BLaER1 treated with 17β-estradiol and CSF1 and Interleukin-3, amounts not matched to agents 10 nM and 100 nM (cell line): Measurements from ENCODE around the gene SPIRE2.
A peak's percentile ranks its signal among the peaks of the same experiment; 100 is the strongest.
"Not testable (repeated sequence)": the region's sequence is repeated elsewhere in the genome, so short reads cannot be mapped to it uniquely, and the experiment has no call there.

Experiments
- H3K27ac ChIP-seq, 11 experiments: shearing (Covaris generic); formaldehyde crosslinking; 2 replicates each; pipeline ENCODE4 v1.8.1; 2022
- H3K27me3 ChIP-seq, 11 experiments: shearing (Covaris generic); formaldehyde crosslinking; 2 replicates each; pipeline ENCODE4 v1.8.1; 2022
- H3K36me3 ChIP-seq, 11 experiments: shearing (Covaris generic); formaldehyde crosslinking; 2 replicates each; pipeline ENCODE4 v1.8.1; 2022
- H3K4me1 ChIP-seq, 10 experiments: shearing (Covaris generic); formaldehyde crosslinking; 2 replicates each; pipeline ENCODE4 v1.8.1; 2022
- H3K4me2 ChIP-seq, 11 experiments: shearing (Covaris generic); formaldehyde crosslinking; 2 replicates each; pipeline ENCODE4 v1.8.1; 2022
- H3K4me3 ChIP-seq, 10 experiments: shearing (Covaris generic); formaldehyde crosslinking; 2 replicates each; pipeline ENCODE4 v1.8.1; 2022
- H3K9ac ChIP-seq, 11 experiments: shearing (Covaris generic); formaldehyde crosslinking; 2 replicates each; pipeline ENCODE4 v1.8.1; 2022
- H3K9me3 ChIP-seq, 11 experiments: shearing (Covaris generic); formaldehyde crosslinking; replicated peaks in 1 of 11; 2 replicates each; pipeline ENCODE4 v1.8.1; 2022
- H4K20me1 ChIP-seq, 11 experiments: shearing (Covaris generic); formaldehyde crosslinking; 2 replicates each; pipeline ENCODE4 v1.8.1; 2022
- Cebpa-rat ChIP-seq, 11 experiments: shearing (Covaris generic); IDR thresholded peaks; 2 replicates each; pipeline ENCODE4 v1.8.1; 2022

Gene SPIRE2

GRCh38 chr16:89805136-89805905 is 23.0 kb upstream of the SPIRE2 start:
- Histone ChIP-seq H3K27ac (no peak overlapping the region), H3K27me3 (no peaks in the 10 kb centered on the region), H3K4me2 (no peak overlapping the region), H3K4me1 (peaks cover 0 to 3% (median 0%) of the 10 kb centered on the region in 10 experiments; a peak in 3 of 20 replicates), H3K9ac (no peak overlapping the region), H3K4me3 (no peak overlapping the region), H4K20me1 (peaks cover 0 to 28% (median 0%) of the 10 kb centered on the region in 11 experiments; a peak in 8 of 22 replicates), H3K36me3 (peaks cover 0 to 100% (median 96%) of the 10 kb centered on the region in 11 experiments; a peak in 21 of 22 replicates), H3K9me3 (no peaks in the 10 kb centered on the region)
- TF ChIP-seq Cebpa-rat (IDR thresholded peaks at IDR 0.05), result no peak

- not testable (repeated sequence) for H3K9ac ChIP-seq, H3K4me1 ChIP-seq, H3K27ac ChIP-seq, H3K4me2 ChIP-seq, H3K9me3 ChIP-seq, H3K4me3 ChIP-seq, H3K27me3 ChIP-seq
- Histone ChIP-seq H4K20me1 (peaks cover 0 to 38% (median 11%) of the 10 kb centered on the region in 11 experiments; a peak in 10 of 22 replicates), H3K36me3 (peaks cover 0 to 100% (median 96%) of the 10 kb centered on the region in 11 experiments; a peak in 21 of 22 replicates)
- peak in 7 of 11 experiments; percentile 9 to 78 (median 32); a peak in 6 of 22 replicates for TF ChIP-seq Cebpa-rat (IDR thresholded peaks at IDR 0.05)
Observed at GRCh38 chr16:89806589-89807193, 21.6 kb upstream of the SPIRE2 start.

- no peak overlapping the region for H3K4me2 ChIP-seq
- H3K9ac ChIP-seq, result 0 out of 22 replicates have a peak overlapping the region, but pooled peaks of 1 of the 11 experiments have one; percentile 26
- TF ChIP-seq Cebpa-rat (IDR thresholded peaks at IDR 0.05), result no peak
- peaks cover 0 to 11% (median 2%) of the 10 kb centered on the region in 10 experiments; a peak in 7 of 20 replicates for H3K4me1 ChIP-seq
- H3K4me3 ChIP-seq, result no peak overlapping the region
- H3K27me3 ChIP-seq, result no peaks in the 10 kb centered on the region
- peaks cover 0 to 100% (median 93%) of the 10 kb centered on the region in 11 experiments; a peak in 21 of 22 replicates for H3K36me3 ChIP-seq
- no peaks in the 10 kb centered on the region for H3K9me3 ChIP-seq
- H4K20me1 ChIP-seq, result peaks cover 0 to 53% (median 23%) of the 10 kb centered on the region in 11 experiments; a peak in 13 of 22 replicates
- no peak overlapping the region for H3K27ac ChIP-seq
Observed at GRCh38 chr16:89808475-89808874, 19.8 kb upstream of the SPIRE2 start.

- Histone ChIP-seq H3K4me2 (peak overlapping the region in 2 of 11 experiments; percentile 18 to 23; a peak in 1 of 22 replicates), H3K27ac (no peak overlapping the region), H3K4me3 (no peak overlapping the region), H4K20me1 (peaks cover 0 to 57% (median 37%) of the 10 kb centered on the region in 11 experiments; a peak in 14 of 22 replicates), H3K9ac (no peak overlapping the region; a peak in 1 of 22 replicates), H3K36me3 (peaks cover 0 to 88% (median 79%) of the 10 kb centered on the region in 11 experiments; a peak in 19 of 22 replicates), H3K9me3 (no peaks in the 10 kb centered on the region), H3K4me1 (peaks cover 4 to 33% (median 21%) of the 10 kb centered on the region in 10 experiments; a peak in 16 of 20 replicates), H3K27me3 (no peaks in the 10 kb centered on the region)
- TF ChIP-seq Cebpa-rat (IDR thresholded peaks at IDR 0.05), result no peak
Observed at GRCh38 chr16:89811321-89811720, 17.0 kb upstream of the SPIRE2 start.

GRCh38 chr16:89815639-89816348 is 12.5 kb upstream of the SPIRE2 start:
- H3K4me1 ChIP-seq, result peaks cover 20 to 53% (median 39%) of the 10 kb centered on the region in 10 experiments; a peak in 19 of 20 replicates
- no peak for TF ChIP-seq Cebpa-rat (IDR thresholded peaks at IDR 0.05)
- no peaks in the 10 kb centered on the region for H3K27me3 ChIP-seq
- peak overlapping the region; percentile 78 to 95 (median 92) for H3K4me3 ChIP-seq
- peak overlapping the region; percentile 68 to 99 (median 92) for H3K4me2 ChIP-seq
- H3K9me3 ChIP-seq, result no peaks in the 10 kb centered on the region
- peaks cover 0 to 52% (median 37%) of the 10 kb centered on the region in 11 experiments; a peak in 13 of 22 replicates for H4K20me1 ChIP-seq
- peaks cover 0 to 44% (median 36%) of the 10 kb centered on the region in 11 experiments; a peak in 18 of 22 replicates for H3K36me3 ChIP-seq
- H3K9ac ChIP-seq, result peak overlapping the region; percentile 80 to 94 (median 90)
- peak overlapping the region in 9 of 11 experiments; percentile 73 to 90 (median 87); a peak in 18 of 22 replicates for H3K27ac ChIP-seq

GRCh38 chr16:89818851-89819403 is 9.3 kb upstream of the SPIRE2 start:
- H3K9ac ChIP-seq, H3K4me3 ChIP-seq, H3K27ac ChIP-seq, H3K27me3 ChIP-seq, H3K9me3 ChIP-seq: not testable (repeated sequence)
- Histone ChIP-seq H3K36me3 (peaks cover 0 to 12% (median 5%) of the 10 kb centered on the region in 11 experiments; a peak in 8 of 22 replicates), H3K4me2 (peak overlapping the region; percentile 27 to 95 (median 41); a peak in 20 of 22 replicates), H3K4me1 (peaks cover 20 to 64% (median 55%) of the 10 kb centered on the region in 10 experiments), H4K20me1 (peaks cover 0 to 31% (median 16%) of the 10 kb centered on the region in 11 experiments; a peak in 13 of 22 replicates)

GRCh38 chr16:89819448-89819847 is 8.8 kb upstream of the SPIRE2 start:
- Histone ChIP-seq H3K4me1 (peaks cover 20 to 59% (median 50%) of the 10 kb centered on the region in 10 experiments), H3K4me2 (peak overlapping the region; percentile 27 to 95 (median 41); a peak in 19 of 22 replicates), H4K20me1 (peaks cover 0 to 27% (median 11%) of the 10 kb centered on the region in 11 experiments; a peak in 11 of 22 replicates)
- not testable (repeated sequence) for H3K9ac ChIP-seq, H3K27me3 ChIP-seq, H3K9me3 ChIP-seq, H3K27ac ChIP-seq, H3K4me3 ChIP-seq, H3K36me3 ChIP-seq
